K562 (cell line): ENCODE results near the gene KRT71. TPM values are rescaled to one million over a fixed set of nuclear protein-coding genes. Genes with fewer than 3 reads are reported as not detected.

Experiments
- ARID3A ChIP-seq: IDR thresholded peaks from 2 replicates; pipeline ENCODE4 v1.6.1; 2012; ENCODE audit warnings: low read depth, low read length, improper control_type of control experiment, borderline replicate concordance
- CHD2 ChIP-seq: IDR thresholded peaks from 2 replicates; pipeline ENCODE4 v1.6.1; 2011; ENCODE audit warnings: low read depth, low read length
- E2F6 ChIP-seq, 2 experiments: IDR thresholded peaks; 2 replicates each; pipeline ENCODE4 v1.6.1; 2011; ENCODE audit warnings: borderline replicate concordance in 1 of 2, control low read depth in 1 of 2, low read depth in 1 of 2, low read length in 1 of 2, mild to moderate bottlenecking in 1 of 2, mixed read lengths in 1 of 2, moderate library complexity in 1 of 2; ENCODE audit not compliant: insufficient read depth in 1 of 2, insufficient read length in 1 of 2, poor library complexity in 1 of 2, severe bottlenecking in 1 of 2; ENCODE audit errors: extremely low read depth in 1 of 2
- EZH2 ChIP-seq: IDR thresholded peaks from 2 replicates; pipeline ENCODE4 v1.6.1; 2012; ENCODE audit warnings: low read depth, mild to moderate bottlenecking, inconsistent platforms, low read length, borderline replicate concordance
- KDM5B ChIP-seq: fragments of 200-600 bp; sonication (generic); IDR thresholded peaks from 2 replicates; pipeline ENCODE4 v1.6.1; 2012; ENCODE audit warnings: low read depth, mild to moderate bottlenecking, moderate library complexity, low read length, control low read depth, inconsistent platforms; ENCODE audit not compliant: insufficient replicate concordance
- KHSRP ChIP-seq: fragments of 450-650 bp; IDR thresholded peaks from 2 replicates; pipeline ENCODE4 v1.6.1; 2017
- MTF1 ChIP-seq: fragments of 250-450 bp; sonication (Bioruptor Pico); IDR thresholded peaks from 2 replicates; pipeline ENCODE4 v1.9.0; 2021; ENCODE audit warnings: moderate library complexity, mild to moderate bottlenecking, inconsistent platforms, borderline replicate concordance
- NCOR1 ChIP-seq: fragments of 450-650 bp; IDR thresholded peaks from 2 replicates; pipeline ENCODE4 v1.6.1; 2016; ENCODE audit warnings: mild to moderate bottlenecking, moderate library complexity
- NR2C1 ChIP-seq, 2 experiments: fragments of 450-650 bp; IDR thresholded peaks; 2 replicates each; pipeline ENCODE4 v1.6.1; 2017; ENCODE audit warnings: mild to moderate bottlenecking in 2 of 2, antibody characterized with exemption in 1 of 2, inconsistent platforms in 1 of 2, missing compliant biosample characterization in 1 of 2, missing genetic modification characterization in 1 of 2
- PBX2 ChIP-seq, 2 experiments: IDR thresholded peaks in 1 of 2; conservative IDR thresholded peaks in 1 of 2; 2 replicates each; pipeline ENCODE4 v1.6.1; 2016; ENCODE audit warnings: low read depth in 2 of 2, mild to moderate bottlenecking in 1 of 2, missing compliant biosample characterization in 1 of 2, missing genetic modification characterization in 1 of 2, moderate library complexity in 1 of 2
- RBFOX2 ChIP-seq: fragments of 200-400 bp; formaldehyde crosslinking; IDR thresholded peaks from 2 replicates; pipeline ENCODE4 v1.6.1; 2017; ENCODE audit warnings: low read depth, mild to moderate bottlenecking, low read length, moderate library complexity
- TAF1 ChIP-seq: IDR thresholded peaks from 2 replicates; pipeline ENCODE4 v1.6.1; 2011; ENCODE audit warnings: mild to moderate bottlenecking, low read length, moderate library complexity; ENCODE audit not compliant: insufficient read depth, control insufficient read depth, severe bottlenecking; ENCODE audit errors: extremely low read depth
- TRIM25 ChIP-seq: fragments of 450-650 bp; IDR thresholded peaks from 2 replicates; pipeline ENCODE4 v1.7.0; 2016; ENCODE audit warnings: borderline replicate concordance
- ZC3H8 ChIP-seq: fragments of 450-650 bp; IDR thresholded peaks from 2 replicates; pipeline ENCODE4 v1.6.1; 2017
- polyA plus RNA-seq, 8 experiments: library from polyadenylated mRNA; depleted of rRNA in 4 of 8; stranded (reverse) in 5 of 8; unstranded in 3 of 8; fragments of >200 nt; fragmentation: Nextera tagmentation in 2 of 8; fragmentation: Illumina TruSeq in 1 of 8; extraction: Ambion mirVana in 2 of 8; extraction: Trizol in 1 of 8; gene quantifications; 2 replicates each; pipeline versions ENCODE4 v1.2.1 to v1.2.3, GENCODE V29; 2011 to 2014; ENCODE audit warnings: inconsistent platforms in 1 of 8, missing spikeins in 1 of 8
- total RNA-seq, 7 experiments: library from RNA; depleted of rRNA in 6 of 7; stranded (reverse); fragments of >200 nt in 6 of 7; fragmentation: Illumina TruSeq in 2 of 7; extraction: Trizol in 2 of 7; gene quantifications; 2 replicates each; pipeline versions ENCODE4 v1.2.1 to v1.2.3, GENCODE V29; 2011 to 2021; ENCODE audit warnings: low replicate concordance in 1 of 7
- TF ChIP-seq, protein P1 (sequence below), 2 experiments: fragments of 450-650 bp; IDR thresholded peaks; 2 replicates each; pipeline ENCODE4 v1.6.1; 2016

Gene KRT71
- total and polyA plus RNA-seq, 9 of the 15 experiments (the other 6 are each of a cell fraction or from before 2014, with no cell fraction given) = not detected

DNA sequence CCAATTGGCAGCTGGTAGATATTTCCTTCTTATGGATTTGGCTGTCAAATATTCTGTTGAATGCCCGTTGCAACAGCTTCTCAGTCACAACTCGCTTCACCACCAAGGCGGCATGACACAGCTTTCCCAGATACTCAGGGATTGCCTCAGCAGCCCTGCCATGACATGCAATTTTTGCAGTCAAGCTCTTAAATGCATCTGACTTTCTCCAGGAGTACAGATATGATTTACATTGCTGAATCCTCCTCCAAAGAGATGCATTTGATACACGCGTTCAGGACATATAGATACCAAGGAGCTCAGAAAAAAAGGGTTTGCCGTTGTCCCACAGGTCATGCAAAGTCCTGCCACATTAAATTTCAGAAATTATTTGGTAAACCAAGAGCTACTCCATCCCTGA, 39.2 kb downstream of the KRT71 start (continued):
- TF ChIP-seq PBX2 (CRISPR knock-in tag; IDR thresholded peaks at IDR 0.05; ENCODE audit: low read depth) (no peak), PBX2 (tag; conservative IDR thresholded peaks at IDR 0.05; ENCODE audit: low read depth) (0 out of 2 replicates have a peak, but pooled peaks have one; percentile 18), ZC3H8 (no peak), NCOR1 (no peak), NR2C1 (IDR thresholded peaks at IDR 0.05) (no peak), NR2C1 (tag; IDR thresholded peaks at IDR 0.05) (no peak), CHD2 (no peak), E2F6 (IDR thresholded peaks at IDR 0.05; ENCODE audit: borderline replicate concordance in 1 of 2, extremely low read depth in 1 of 2, insufficient read depth in 1 of 2, insufficient read length in 1 of 2, low read depth in 1 of 2, low read length in 1 of 2, poor library complexity in 1 of 2, severe bottlenecking in 1 of 2) (no peak), KHSRP (no peak), ARID3A (no peak), RBFOX2 (no peak), TAF1 (no peak), TRIM25 (no peak), EZH2 (no peak), KDM5B (no peak), MTF1 (CRISPR knock-in tag) (no peak)
- TF ChIP-seq, protein P1, sequence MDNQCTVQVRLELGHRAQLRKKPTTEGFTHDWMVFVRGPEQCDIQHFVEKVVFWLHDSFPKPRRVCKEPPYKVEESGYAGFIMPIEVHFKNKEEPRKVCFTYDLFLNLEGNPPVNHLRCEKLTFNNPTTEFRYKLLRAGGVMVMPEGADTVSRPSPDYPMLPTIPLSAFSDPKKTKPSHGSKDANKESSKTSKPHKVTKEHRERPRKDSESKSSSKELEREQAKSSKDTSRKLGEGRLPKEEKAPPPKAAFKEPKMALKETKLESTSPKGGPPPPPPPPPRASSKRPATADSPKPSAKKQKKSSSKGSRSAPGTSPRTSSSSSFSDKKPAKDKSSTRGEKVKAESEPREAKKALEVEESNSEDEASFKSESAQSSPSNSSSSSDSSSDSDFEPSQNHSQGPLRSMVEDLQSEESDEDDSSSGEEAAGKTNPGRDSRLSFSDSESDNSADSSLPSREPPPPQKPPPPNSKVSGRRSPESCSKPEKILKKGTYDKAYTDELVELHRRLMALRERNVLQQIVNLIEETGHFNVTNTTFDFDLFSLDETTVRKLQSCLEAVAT (IDR thresholded peaks at IDR 0.05) = no peak
